Stimulated activated CD8-positive, alpha-beta memory T cell treated with anti-CD3 and anti-CD28 coated beads, Interleukin-2, amount 100 ng/mL, for 1 hour (primary cell): Measurements from ENCODE around the gene CCT5.
A peak's percentile ranks its signal among the peaks of the same experiment; 100 is the strongest.

Experiments used
- DNase-seq, 2 donors: peaks; one replicate each; pipeline ENCODE4 v3.0.0-alpha.2; 2020; ENCODE audit warnings: low read depth in 2 of 2

The CCT5 gene

GRCh38 chr5:10249948-10250805, at the start of gene CCT5:
Gene CCT5, plus strand, starts transcription at chr5:10250280. Its CDS starts 61 bp downstream, at chr5:10250341.
- DNase-seq: peak; percentile 74 to 80

- DNase-seq: no peak
Observed at GRCh38 chr5:10201223-10201868, 48.7 kb upstream of the CCT5 start.

- DNase-seq: no peak
Observed at GRCh38 chr5:10202089-10202910, 47.8 kb upstream of the CCT5 start.

GRCh38 chr5:10209004-10209403, 41.1 kb upstream of the CCT5 start:
- no peak for DNase-seq

GRCh38 chr5:10213316-10213715, 36.8 kb upstream of the CCT5 start:
- DNase-seq: no peak

GRCh38 chr5:10214041-10214440, 36.0 kb upstream of the CCT5 start:
- DNase-seq: no peak

- no peak for DNase-seq
Observed at GRCh38 chr5:10215366-10215765, 34.7 kb upstream of the CCT5 start.

- DNase-seq: no peak
Observed at GRCh38 chr5:10216107-10216506, 34.0 kb upstream of the CCT5 start.

GRCh38 chr5:10218658-10219057, 31.4 kb upstream of the CCT5 start:
- DNase-seq: no peak

GRCh38 chr5:10219068-10219467, 31.0 kb upstream of the CCT5 start:
- DNase-seq: no peak

- DNase-seq: no peak
Observed at GRCh38 chr5:10220248-10220647, 29.8 kb upstream of the CCT5 start.

- no peak for DNase-seq
Observed at GRCh38 chr5:10222326-10222725, 27.8 kb upstream of the CCT5 start.

- DNase-seq: no peak
Observed at GRCh38 chr5:10227379-10227778, 22.7 kb upstream of the CCT5 start.

- no peak for DNase-seq
Observed at GRCh38 chr5:10228288-10228687, 21.8 kb upstream of the CCT5 start.

- no peak for DNase-seq
Observed at GRCh38 chr5:10229306-10230048, 20.6 kb upstream of the CCT5 start.

GRCh38 chr5:10232386-10232785, 17.7 kb upstream of the CCT5 start:
- DNase-seq: no peak

GRCh38 chr5:10233011-10233410, 17.1 kb upstream of the CCT5 start:
- DNase-seq: no peak

GRCh38 chr5:10233505-10233904, 16.6 kb upstream of the CCT5 start:
- no peak for DNase-seq

- no peak for DNase-seq
Observed at GRCh38 chr5:10235350-10235749, 14.7 kb upstream of the CCT5 start.

GRCh38 chr5:10243660-10244240, 6.3 kb upstream of the CCT5 start:
- no peak for DNase-seq

- DNase-seq: no peak
Observed at GRCh38 chr5:10244342-10244944, 5.6 kb upstream of the CCT5 start.
